Pons (tissue), 1 donor: ENCODE data around the gene SNX4.

ENCODE experiments used
- DNase-seq: peaks from one replicate; pipeline ENCODE4 v3.0.0-alpha.2; 2016; ENCODE audit warnings: low spot score

The SNX4 gene

GRCh38 chr3:125402639-125403038 lies 117.4 kb downstream of the SNX4 start:
- no peak for DNase-seq

DNA sequence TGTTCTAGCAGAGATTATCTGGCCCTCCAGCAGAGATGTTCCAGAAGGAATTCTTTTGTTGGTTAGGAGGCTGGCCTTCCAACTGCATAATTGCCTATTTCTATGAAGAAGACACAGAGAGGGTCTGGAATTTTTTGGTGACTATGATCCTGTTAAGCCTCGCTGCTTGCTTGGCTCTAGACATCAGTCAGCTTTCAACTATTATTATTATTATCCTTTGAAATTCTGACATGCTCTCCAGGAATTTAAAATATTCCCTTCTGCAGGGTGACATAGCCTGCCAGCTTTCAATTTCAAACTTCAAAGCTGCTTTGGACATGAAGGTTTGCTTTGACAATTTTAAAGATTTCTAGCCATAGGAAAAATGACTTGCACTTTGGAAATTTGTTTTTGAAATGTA lies 118.6 kb downstream of the SNX4 start:
- no peak for DNase-seq

GRCh38 chr3:125398952-125399351 lies 121.0 kb downstream of the SNX4 start:
- DNase-seq, result no peak
